Breast epithelium (tissue), 4 donors: ENCODE results near the gene REC114. TPM values are rescaled to one million over a fixed set of nuclear protein-coding genes. Genes with fewer than 3 reads are reported as not detected.
"Not testable (repeated sequence)": the region's sequence is repeated elsewhere in the genome, so short reads cannot be mapped to it uniquely, and the experiment has no call there.

Experiments
- DNase-seq, 2 donors: peaks; one replicate each; pipeline ENCODE4 v3.0.0-alpha.2; 2019; ENCODE audit warnings: low spot score in 2 of 2
- H3K27ac ChIP-seq, 2 donors: fragments of 200-600 bp; sonication (generic) in 1 of 2; one replicate each; pipeline ENCODE4 v1.5.1; 2016 to 2019; ENCODE audit warnings: mild to moderate bottlenecking in 1 of 2
- H3K27me3 ChIP-seq, 2 donors: fragments of 200-600 bp; sonication (generic) in 1 of 2; one replicate each; pipeline versions ENCODE4 v1.5.1 to v1.6.0; 2017 to 2019; ENCODE audit warnings: control low read depth in 1 of 2, mild to moderate bottlenecking in 1 of 2
- H3K36me3 ChIP-seq: fragments of 200-600 bp; one replicate; pipeline ENCODE4 v1.5.1; 2019
- H3K4me1 ChIP-seq, 2 donors: fragments of 200-600 bp; sonication (generic); one replicate each; pipeline ENCODE4 v1.5.1; 2016 to 2019; ENCODE audit warnings: control low read depth in 1 of 2
- H3K4me3 ChIP-seq, 3 donors: fragments of 200-600 bp; sonication (generic); 1 replicate in 2 of 3; 2 replicates in 1 of 3; pipeline ENCODE4 v1.5.1; 2016 to 2019; ENCODE audit warnings: mild to moderate bottlenecking in 3 of 3, moderate library complexity in 2 of 3
- H3K9me3 ChIP-seq, 2 donors: fragments of 200-600 bp; sonication (generic) in 1 of 2; one replicate each; pipeline ENCODE4 v1.5.1; 2016 to 2019; ENCODE audit warnings: control low read depth in 1 of 2
- CTCF ChIP-seq, 3 donors: fragments of 450-650 bp; IDR thresholded peaks; one replicate each; pipeline ENCODE4 v1.5.1; 2016 to 2017; ENCODE audit warnings: antibody characterized with exemption in 3 of 3, mild to moderate bottlenecking in 3 of 3, moderate library complexity in 3 of 3
- POLR2A ChIP-seq: fragments of 450-650 bp; IDR thresholded peaks from one replicate; pipeline ENCODE4 v1.6.1; 2016; ENCODE audit warnings: antibody characterized with exemption, mild to moderate bottlenecking, moderate library complexity
- POLR2AphosphoS5 ChIP-seq, 3 donors: sonication (generic); formaldehyde crosslinking; IDR thresholded peaks; one replicate each; pipeline ENCODE4 v1.6.1; 2017; ENCODE audit warnings: antibody characterized with exemption in 3 of 3
- intact Hi-C: fragments of 100-400 bp; cut with DNase I; formaldehyde crosslinking; loops from one replicate; pipeline ENCODE4 v1.15.1; 2023; ENCODE audit warnings: low total_unique reads
- total RNA-seq, 3 donors: library from RNA; depleted of rRNA; stranded (reverse); fragments of >200 nt; gene quantifications; one replicate each; pipeline ENCODE4 v1.1.0, GENCODE V29; 2016

The REC114 gene
- total RNA-seq, 3 donors from 2014 or later: not detected

DNA sequence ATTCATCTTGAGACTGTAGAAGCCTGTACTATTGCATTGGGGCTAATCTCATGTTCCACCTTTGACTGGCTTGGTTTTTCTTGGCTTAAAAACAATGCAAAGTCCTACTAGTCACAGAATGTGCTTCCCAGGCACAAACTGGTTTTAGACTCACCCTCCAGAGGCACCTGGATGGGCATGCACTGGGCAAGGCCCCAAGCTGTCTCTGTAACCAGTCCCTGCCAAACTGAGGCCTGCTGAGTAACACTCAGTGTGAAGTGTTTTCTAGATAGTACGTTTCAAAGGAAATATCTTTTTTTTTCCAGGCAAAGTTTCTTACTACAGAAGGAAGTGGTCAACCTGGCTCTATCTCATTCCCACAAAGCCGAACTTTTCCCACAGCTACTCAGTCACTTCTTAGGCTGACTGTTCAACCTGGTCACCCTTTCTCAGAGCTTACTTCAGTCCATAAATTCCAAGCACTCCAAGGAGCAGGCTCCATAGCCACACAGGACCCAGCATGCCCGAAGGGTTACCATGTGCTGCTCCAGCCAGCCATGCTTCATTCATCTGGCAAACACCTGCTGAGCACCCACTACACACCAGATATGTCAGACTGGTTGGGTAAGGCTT is 132.8 kb downstream of the REC114 start:
- Histone ChIP-seq H3K27ac (peak overlapping the region in 1 of 2 donors; percentile 49), H3K9me3 (no peaks in the 10 kb centered on the region)

GRCh38 chr15:73577593-73577992 is 134.6 kb downstream of the REC114 start:
- H3K27me3 ChIP-seq, H3K36me3 ChIP-seq, H3K4me3 ChIP-seq, DNase-seq, H3K27ac ChIP-seq, H3K4me1 ChIP-seq, H3K9me3 ChIP-seq, intact Hi-C loops: not testable (repeated sequence)

More for the DNA sequence above, 132.8 kb downstream of the REC114 start:
- intact Hi-C loops: no loop called here
- H3K36me3 ChIP-seq: no peaks in the 10 kb centered on the region
- H3K27me3 ChIP-seq: no peaks in the 10 kb centered on the region
- DNase-seq: peak in 1 of 2 donors; percentile 63
- TF ChIP-seq CTCF (IDR thresholded peaks at IDR 0.05): no peak
- no peak for TF ChIP-seq POLR2A
- no peak for TF ChIP-seq POLR2AphosphoS5 (IDR thresholded peaks at IDR 0.05)
- no peaks in the 10 kb centered on the region for H3K4me1 ChIP-seq
- H3K4me3 ChIP-seq: no peak overlapping the region

- no peaks in the 10 kb centered on the region for H3K9me3 ChIP-seq
- no peaks in the 10 kb centered on the region for H3K36me3 ChIP-seq
- TF ChIP-seq CTCF (IDR thresholded peaks at IDR 0.05) (no peak), POLR2AphosphoS5 (IDR thresholded peaks at IDR 0.05) (no peak), POLR2A (no peak)
- no peaks in the 10 kb centered on the region for H3K4me1 ChIP-seq
- no peak overlapping the region for H3K4me3 ChIP-seq
- no peak overlapping the region for H3K27ac ChIP-seq
- intact Hi-C loops: no loop called here
- DNase-seq: no peak
- no peaks in the 10 kb centered on the region for H3K27me3 ChIP-seq
Observed at GRCh38 chr15:73578026-73578425, 135.1 kb downstream of the REC114 start.

DNA sequence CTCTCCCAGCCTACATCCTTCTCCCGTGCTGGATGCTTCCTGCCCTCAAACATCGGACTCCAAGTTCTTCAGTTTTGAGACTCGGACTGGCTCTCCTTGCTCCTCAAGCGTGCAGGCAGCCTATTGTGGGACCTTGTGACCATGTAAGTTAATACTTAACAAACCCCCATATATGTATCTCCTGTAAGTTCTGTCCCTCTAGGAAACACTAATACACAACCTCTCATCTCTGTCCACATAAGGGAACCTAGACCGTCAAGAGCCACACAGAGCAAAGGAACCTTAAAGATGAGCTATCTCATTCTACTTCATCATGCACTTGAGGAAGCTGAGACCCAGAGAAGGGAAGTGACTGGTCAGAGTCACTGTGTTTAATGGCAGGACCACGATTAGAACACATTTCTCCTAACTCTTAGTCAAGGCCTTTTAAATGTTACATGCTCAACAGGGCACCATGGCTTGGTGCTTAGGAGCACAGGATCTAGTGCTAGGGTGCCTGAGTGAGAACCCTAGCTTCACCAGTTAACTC is 140.0 kb downstream of the REC114 start:
- no peaks in the 10 kb centered on the region for H3K36me3 ChIP-seq
- H3K27me3 ChIP-seq: no peaks in the 10 kb centered on the region
- TF ChIP-seq POLR2A: no peak
- no peak for TF ChIP-seq POLR2AphosphoS5 (IDR thresholded peaks at IDR 0.05)
- TF ChIP-seq CTCF (IDR thresholded peaks at IDR 0.05): no peak
- no peaks in the 10 kb centered on the region for H3K9me3 ChIP-seq
- intact Hi-C loops: no loop called here
- H3K27ac ChIP-seq: no peak overlapping the region
- no peak for DNase-seq
- no peak overlapping the region for H3K4me3 ChIP-seq
- H3K4me1 ChIP-seq: no peaks in the 10 kb centered on the region

- intact Hi-C loops: no loop called here
- Histone ChIP-seq H3K9me3 (no peaks in the 10 kb centered on the region), H3K27me3 (no peaks in the 10 kb centered on the region), H3K36me3 (no peaks in the 10 kb centered on the region), H3K4me1 (no peaks in the 10 kb centered on the region), H3K4me3 (no peak overlapping the region), H3K27ac (no peak overlapping the region)
- no peak for DNase-seq
- TF ChIP-seq POLR2A (no peak), POLR2AphosphoS5 (IDR thresholded peaks at IDR 0.05) (no peak), CTCF (IDR thresholded peaks at IDR 0.05) (no peak)
Observed at GRCh38 chr15:73583544-73583943, 140.6 kb downstream of the REC114 start.
